Adrenal gland (tissue), 12 donors: ENCODE data around the gene TRIB2. TPM values are rescaled to one million over a fixed set of nuclear protein-coding genes. Genes with fewer than 3 reads are reported as not detected.

Experiments
- DNase-seq, 7 donors: peaks; one replicate each; pipeline ENCODE4 v3.0.0-alpha.2; 2019 to 2020
- H3K27ac ChIP-seq, 5 donors: fragments of 200-600 bp; sonication (generic) in 4 of 5; 1 replicate in 3 of 5; 2 replicates in 2 of 5; pipeline versions ENCODE4 v1.5.1 to v1.8.0; 2016 to 2020; ENCODE audit warnings: mild to moderate bottlenecking in 1 of 5
- H3K27me3 ChIP-seq: fragments of 200-600 bp; 2 replicates; pipeline ENCODE4 v1.8.0; 2021
- H3K36me3 ChIP-seq, 2 donors: fragments of 200-600 bp; replicated peaks in 1 of 2; 1 replicate in 1 of 2; 2 replicates in 1 of 2; pipeline versions ENCODE4 v1.5.1 to v1.8.0; 2018 to 2022
- H3K4me1 ChIP-seq, 2 donors: fragments of 200-600 bp; replicated peaks in 1 of 2; 1 replicate in 1 of 2; 2 replicates in 1 of 2; pipeline versions ENCODE4 v1.5.1 to v1.8.0; 2018 to 2021
- H3K4me3 ChIP-seq, 4 donors: fragments of 200-600 bp; sonication (generic) in 3 of 4; one replicate each; pipeline ENCODE4 v1.5.1; 2016 to 2018
- H3K9me3 ChIP-seq, 3 donors: fragments of 200-600 bp; sonication (generic) in 1 of 3; replicated peaks in 1 of 3; 1 replicate in 2 of 3; 2 replicates in 1 of 3; pipeline versions ENCODE4 v1.5.1 to v1.8.0; 2016 to 2021
- POLR2A ChIP-seq, 2 donors: fragments of 450-650 bp; IDR thresholded peaks; one replicate each; pipeline ENCODE4 v1.6.1; 2017; ENCODE audit warnings: antibody characterized with exemption in 2 of 2, mild to moderate bottlenecking in 2 of 2, moderate library complexity in 1 of 2
- WGBS, 4 donors: extraction: QIAGEN DNeasy Blood & Tissue Kit in 2 of 4; methylation state at CpG; one replicate each; pipeline versions ENCODE4 v1.1.5 to v1.1.7; 2013 to 2017; 5-methylcytosine and 5-hydroxymethylcytosine counted together
- intact Hi-C, 2 donors: fragments of 100-400 bp; cut with DNase I; formaldehyde crosslinking; loops; one replicate each; pipeline versions ENCODE4 v1.14.1 to v1.15.0; 2022 to 2023
- polyA plus RNA-seq, 3 donors: library from polyadenylated mRNA; stranded (reverse); fragments of 200-250 nt in 2 of 3; fragments of 350-450 nt in 1 of 3; fragmentation: Illumina TruSeq in 1 of 3; extraction: RNeasy Lipid Tissue Mini Kit (QIAGEN cat#74804) in 1 of 3; gene quantifications; one replicate each; pipeline ENCODE4 v1.2.3, GENCODE V29; 2013 to 2014
- total RNA-seq, 9 donors: library from RNA; depleted of rRNA in 4 of 9; stranded (reverse); fragments of >200 nt in 4 of 9; fragments of 120-200 nt in 1 of 9; fragmentation: NEBNext Ultra II Directional in 1 of 9; extraction: Animal tissue kit (Norgen Biotek cat#: 25700) in 1 of 9; gene quantifications; one replicate each; pipeline versions ENCODE4 v1.1.0 to v1.2.4, GENCODE V29; 2013 to 2023
- TF ChIP-seq, protein P1 (sequence below), 6 experiments: fragments of 450-650 bp in 4 of 6; fragments of 200-600 bp in 2 of 6; sonication (generic) in 1 of 6; IDR thresholded peaks; 1 replicate in 5 of 6; 2 replicates in 1 of 6; pipeline versions ENCODE4 v1.5.1 to v1.8.0; 2016 to 2021; ENCODE audit warnings: antibody characterized with exemption in 6 of 6, mild to moderate bottlenecking in 2 of 6, moderate library complexity in 1 of 6
- donor health status: healthy with polysubstance abuse.
- donor health status: Bipolar disorder and iron deficiency.
- donor health status: DM: yes; HTN: yes; CAD: no.
- donor health status: DM: no; HTN: no; CAD: no.
- donor health status: DM: no; HTN: no; CAD: no.
- donor health status: DM: yes; HTN: yes; CAD: no.

The TRIB2 gene
- total and polyA plus RNA-seq, 12 donors = 35.5 to 263 (median 112) TPM

DNA sequence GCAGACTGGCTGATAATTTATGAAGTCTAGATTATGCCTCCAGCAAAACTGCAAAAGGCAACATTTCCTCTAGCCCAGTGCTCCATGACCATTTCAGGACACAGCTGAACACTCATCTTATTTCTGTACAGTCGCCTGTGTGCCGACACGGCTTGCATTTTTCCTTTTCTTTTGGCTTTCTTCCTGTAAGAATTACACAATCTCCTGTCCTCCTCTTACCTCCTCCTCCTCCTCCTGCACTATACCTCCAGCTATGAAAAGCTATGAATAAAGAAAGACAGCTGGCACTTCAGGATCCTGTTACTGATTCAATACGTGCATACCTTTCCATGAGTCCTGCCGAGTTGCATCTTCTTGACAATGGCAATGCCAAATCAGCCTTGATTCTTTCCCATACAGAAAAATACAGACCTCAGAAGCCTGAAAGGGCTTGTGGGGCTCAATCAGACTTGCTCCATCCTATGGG is 32.2 kb upstream of the TRIB2 start:
- Histone ChIP-seq H3K9me3 (no peaks in the 10 kb centered on the region), H3K36me3 (no peaks in the 10 kb centered on the region), H3K27me3 (no peaks in the 10 kb centered on the region), H3K27ac (no peak overlapping the region), H3K4me1 (peaks cover 13 to 22% of the 10 kb centered on the region in 2 donors), H3K4me3 (no peak overlapping the region)
- DNase-seq = peak in 6 of 7 donors; percentile 25 to 72 (median 42)
- WGBS, 4 donors = 10 to 12% (median 11%) methylated on average over 5 of the region's 5 CpGs
- TF ChIP-seq POLR2A (IDR thresholded peaks at IDR 0.05) = no peak
- TF ChIP-seq, protein P1, sequence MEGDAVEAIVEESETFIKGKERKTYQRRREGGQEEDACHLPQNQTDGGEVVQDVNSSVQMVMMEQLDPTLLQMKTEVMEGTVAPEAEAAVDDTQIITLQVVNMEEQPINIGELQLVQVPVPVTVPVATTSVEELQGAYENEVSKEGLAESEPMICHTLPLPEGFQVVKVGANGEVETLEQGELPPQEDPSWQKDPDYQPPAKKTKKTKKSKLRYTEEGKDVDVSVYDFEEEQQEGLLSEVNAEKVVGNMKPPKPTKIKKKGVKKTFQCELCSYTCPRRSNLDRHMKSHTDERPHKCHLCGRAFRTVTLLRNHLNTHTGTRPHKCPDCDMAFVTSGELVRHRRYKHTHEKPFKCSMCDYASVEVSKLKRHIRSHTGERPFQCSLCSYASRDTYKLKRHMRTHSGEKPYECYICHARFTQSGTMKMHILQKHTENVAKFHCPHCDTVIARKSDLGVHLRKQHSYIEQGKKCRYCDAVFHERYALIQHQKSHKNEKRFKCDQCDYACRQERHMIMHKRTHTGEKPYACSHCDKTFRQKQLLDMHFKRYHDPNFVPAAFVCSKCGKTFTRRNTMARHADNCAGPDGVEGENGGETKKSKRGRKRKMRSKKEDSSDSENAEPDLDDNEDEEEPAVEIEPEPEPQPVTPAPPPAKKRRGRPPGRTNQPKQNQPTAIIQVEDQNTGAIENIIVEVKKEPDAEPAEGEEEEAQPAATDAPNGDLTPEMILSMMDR (IDR thresholded peaks at IDR 0.05) = no peak
- intact Hi-C loops = no loop called here

DNA sequence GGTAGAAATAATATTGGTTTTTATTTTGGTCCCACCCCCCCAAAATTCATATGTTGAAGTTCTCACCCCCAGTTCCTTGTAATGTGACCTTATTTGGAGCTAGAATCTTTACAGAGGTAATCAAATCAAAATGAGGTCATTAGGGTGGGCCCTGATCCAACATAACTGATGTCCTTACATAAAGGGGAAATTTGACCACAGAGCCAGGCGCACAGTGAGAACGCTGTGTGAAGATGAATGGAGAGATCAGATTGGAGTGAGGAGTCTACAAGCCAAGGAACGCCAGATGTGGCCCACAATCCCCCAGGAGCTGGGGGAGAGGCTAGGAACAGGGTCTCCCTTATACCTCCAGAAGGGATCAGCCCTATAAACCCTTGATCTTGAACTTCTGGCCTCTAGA is 31.6 kb upstream of the TRIB2 start:
- Histone ChIP-seq H3K4me3 (no peak overlapping the region), H3K9me3 (no peaks in the 10 kb centered on the region), H3K36me3 (no peaks in the 10 kb centered on the region), H3K27ac (no peak overlapping the region), H3K4me1 (peaks cover 13 to 22% of the 10 kb centered on the region in 2 donors), H3K27me3 (no peaks in the 10 kb centered on the region)
- WGBS, 4 donors = 89 to 97% (median 96%) methylated on average over 3 of the region's 3 CpGs
- TF ChIP-seq, protein P1 (IDR thresholded peaks at IDR 0.05) = no peak
- TF ChIP-seq POLR2A (IDR thresholded peaks at IDR 0.05) = no peak
- no peak for DNase-seq
- intact Hi-C loops = no loop called here

- TF ChIP-seq, protein P1 (IDR thresholded peaks at IDR 0.05) = no peak
- intact Hi-C loops = no loop called here
- 86 to 96% (median 90%) methylated on average over 3 to 6 of the region's 6 CpGs for whole genome bisulfite sequencing, 4 donors
- Histone ChIP-seq H3K36me3 (no peaks in the 10 kb centered on the region), H3K27me3 (no peaks in the 10 kb centered on the region), H3K4me3 (no peak overlapping the region), H3K4me1 (peaks cover 13 to 22% of the 10 kb centered on the region in 2 donors), H3K9me3 (no peaks in the 10 kb centered on the region), H3K27ac (no peak overlapping the region)
- peak in 2 of 7 donors; percentile 27 to 45 for DNase-seq
Measured at GRCh38 chr2:12685956-12686355, 30.8 kb upstream of the TRIB2 start.

DNA sequence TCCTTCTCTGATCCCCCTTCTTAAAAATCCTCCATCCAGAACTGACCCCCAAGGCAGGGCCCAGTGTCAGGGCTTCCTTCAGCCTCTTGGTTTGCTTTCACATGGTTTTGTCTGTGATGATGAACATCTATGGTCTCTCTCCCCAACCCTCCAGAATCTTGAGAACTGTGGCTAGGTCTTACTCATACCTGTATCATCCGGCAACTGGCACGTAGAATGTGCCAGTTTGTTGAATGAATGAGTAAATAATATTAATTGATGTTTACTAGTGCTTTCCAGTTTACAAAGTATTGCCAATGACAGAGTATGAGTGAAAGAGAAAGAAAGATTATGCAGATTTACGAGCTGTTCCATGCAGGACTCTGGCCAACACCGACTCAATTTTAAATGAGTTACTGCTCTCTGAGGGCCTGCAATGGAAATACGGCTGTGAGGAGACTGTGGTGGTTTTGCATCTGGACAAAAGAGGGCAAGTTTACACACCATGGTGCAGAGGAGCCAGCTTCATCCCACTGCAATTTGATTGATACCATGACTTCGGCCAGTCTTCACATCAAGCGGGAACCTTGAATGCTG is 29.9 kb upstream of the TRIB2 start:
- H3K9me3 ChIP-seq = no peaks in the 10 kb centered on the region
- no peaks in the 10 kb centered on the region for H3K36me3 ChIP-seq
- H3K4me1 ChIP-seq = peaks cover 13 to 22% of the 10 kb centered on the region in 2 donors
- 46 to 49% (median 49%) methylated on average over 7 of the region's 7 CpGs for WGBS, 4 donors
- H3K27me3 ChIP-seq = no peaks in the 10 kb centered on the region
- peak in 2 of 7 donors; percentile 29 to 35 for DNase-seq
- H3K4me3 ChIP-seq = no peak overlapping the region
- TF ChIP-seq, protein P1 (IDR thresholded peaks at IDR 0.05) = no peak
- no peak for TF ChIP-seq POLR2A (IDR thresholded peaks at IDR 0.05)
- intact Hi-C loops = no loop called here
- H3K27ac ChIP-seq = no peak overlapping the region
